Choroid plexus epithelial cell (primary cell): Measurements from ENCODE around the gene IQCM.

Experiments used
- DNase-seq: peaks from one replicate; pipeline ENCODE4 v3.0.0-alpha.2; 2010; ENCODE audit warnings: low read depth
- H3K4me3 ChIP-seq: 2 replicates; pipeline ENCODE4 v1.5.1; 2011; ENCODE audit warnings: low read depth, mild to moderate bottlenecking, control low read depth, low read length, moderate library complexity
- CTCF ChIP-seq: conservative IDR thresholded peaks from 2 replicates; pipeline ENCODE4 v1.5.1; 2011; ENCODE audit warnings: low read depth, mild to moderate bottlenecking, control low read depth, inconsistent platforms, low read length, moderate library complexity

The IQCM gene

GRCh38 chr4:149738156-149738555 lies 77.5 kb downstream of the IQCM start:
- H3K4me3 ChIP-seq, result no peak overlapping the region
- TF ChIP-seq CTCF, result no peak

GRCh38 chr4:149735796-149736195 lies 79.8 kb downstream of the IQCM start:
- no peak overlapping the region for H3K4me3 ChIP-seq
- DNase-seq, result peak; percentile 44
- no peak for TF ChIP-seq CTCF

More at GRCh38 chr4:149738156-149738555, 77.5 kb downstream of the IQCM start:
- no peak for DNase-seq

- no peak for DNase-seq
- H3K4me3 ChIP-seq, result no peak overlapping the region
- no peak for TF ChIP-seq CTCF
These were observed 87.2 kb downstream of the IQCM start for GRCh38 chr4:149728444-149728843.

- DNase-seq, result no peak
- no peak for TF ChIP-seq CTCF
- no peak overlapping the region for H3K4me3 ChIP-seq
These were observed 88.0 kb downstream of the IQCM start for GRCh38 chr4:149727663-149728062.

GRCh38 chr4:149723065-149723464 lies 92.6 kb downstream of the IQCM start:
- TF ChIP-seq CTCF, result no peak
- DNase-seq, result no peak
- H3K4me3 ChIP-seq, result no peak overlapping the region

- no peak for TF ChIP-seq CTCF
- no peak overlapping the region for H3K4me3 ChIP-seq
- no peak for DNase-seq
These were observed 95.8 kb downstream of the IQCM start for GRCh38 chr4:149719806-149720205.

GRCh38 chr4:149719357-149719756 lies 96.3 kb downstream of the IQCM start:
- no peak for TF ChIP-seq CTCF

More at GRCh38 chr4:149719357-149719756, 96.3 kb downstream of the IQCM start:
- H3K4me3 ChIP-seq, result no peak overlapping the region
- DNase-seq, result no peak
